IMR-90 (cell line): ENCODE data around the gene EIF6.

Experiments
- MAFK ChIP-seq: IDR thresholded peaks from 2 replicates; pipeline ENCODE4 v1.6.1; 2012; ENCODE audit warnings: low read depth, low read length, improper control_type of control experiment
- POLR2A ChIP-seq: IDR thresholded peaks from 2 replicates; pipeline ENCODE4 v1.6.1; 2012; ENCODE audit warnings: mild to moderate bottlenecking, low read depth, low read length
- TF ChIP-seq, protein P1 (sequence below): conservative IDR thresholded peaks from 2 replicates; pipeline ENCODE4 v1.5.1; 2012; ENCODE audit warnings: mild to moderate bottlenecking, low read depth, low read length, improper control_type of control experiment

DNA sequence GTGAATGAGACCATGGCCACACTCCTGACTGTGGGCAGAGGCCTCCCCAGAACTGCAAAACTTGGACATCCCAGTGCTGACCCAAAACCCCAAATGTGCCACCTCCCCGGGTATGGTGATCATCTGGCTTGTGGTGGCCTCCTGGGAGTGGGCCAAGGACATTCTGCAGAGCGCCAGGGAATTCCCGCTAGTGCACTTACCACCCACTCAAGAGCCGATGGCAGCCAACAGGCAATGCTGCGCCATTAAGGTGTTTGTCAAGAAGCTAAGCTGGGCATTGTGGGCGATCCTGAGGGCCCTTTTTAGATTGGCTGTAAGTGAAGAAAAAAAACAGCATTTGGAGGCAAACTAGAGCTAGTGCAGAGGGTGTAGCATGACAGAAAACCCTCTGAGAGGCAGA lies 48.7 kb downstream of the EIF6 start:
- TF ChIP-seq, protein P1, sequence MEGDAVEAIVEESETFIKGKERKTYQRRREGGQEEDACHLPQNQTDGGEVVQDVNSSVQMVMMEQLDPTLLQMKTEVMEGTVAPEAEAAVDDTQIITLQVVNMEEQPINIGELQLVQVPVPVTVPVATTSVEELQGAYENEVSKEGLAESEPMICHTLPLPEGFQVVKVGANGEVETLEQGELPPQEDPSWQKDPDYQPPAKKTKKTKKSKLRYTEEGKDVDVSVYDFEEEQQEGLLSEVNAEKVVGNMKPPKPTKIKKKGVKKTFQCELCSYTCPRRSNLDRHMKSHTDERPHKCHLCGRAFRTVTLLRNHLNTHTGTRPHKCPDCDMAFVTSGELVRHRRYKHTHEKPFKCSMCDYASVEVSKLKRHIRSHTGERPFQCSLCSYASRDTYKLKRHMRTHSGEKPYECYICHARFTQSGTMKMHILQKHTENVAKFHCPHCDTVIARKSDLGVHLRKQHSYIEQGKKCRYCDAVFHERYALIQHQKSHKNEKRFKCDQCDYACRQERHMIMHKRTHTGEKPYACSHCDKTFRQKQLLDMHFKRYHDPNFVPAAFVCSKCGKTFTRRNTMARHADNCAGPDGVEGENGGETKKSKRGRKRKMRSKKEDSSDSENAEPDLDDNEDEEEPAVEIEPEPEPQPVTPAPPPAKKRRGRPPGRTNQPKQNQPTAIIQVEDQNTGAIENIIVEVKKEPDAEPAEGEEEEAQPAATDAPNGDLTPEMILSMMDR, result no peak
- TF ChIP-seq POLR2A, result no peak
- no peak for TF ChIP-seq MAFK
